Esophagus (tissue), 2 donors: ENCODE results near the gene MAN1A1. TPM values are rescaled to one million over a fixed set of nuclear protein-coding genes. Genes with fewer than 3 reads are reported as not detected.

ENCODE experiments used
- H3K27ac ChIP-seq, 2 donors: one replicate each; pipeline ENCODE4 v1.5.1; 2013; ENCODE audit warnings: low read depth in 2 of 2, mild to moderate bottlenecking in 2 of 2, inconsistent platforms in 1 of 2, low read length in 1 of 2, moderate library complexity in 1 of 2
- H3K27me3 ChIP-seq, 2 donors: one replicate each; pipeline ENCODE4 v1.6.1; 2013; ENCODE audit warnings: low read length in 2 of 2, control low read depth in 1 of 2, mild to moderate bottlenecking in 1 of 2; ENCODE audit not compliant: insufficient read depth in 2 of 2, control insufficient read depth in 1 of 2
- H3K36me3 ChIP-seq, 2 donors: one replicate each; pipeline ENCODE4 v1.6.1; 2013; ENCODE audit warnings: low read length in 1 of 2; ENCODE audit not compliant: control insufficient read depth in 2 of 2, insufficient read depth in 2 of 2
- H3K4me1 ChIP-seq, 2 donors: one replicate each; pipeline ENCODE4 v1.6.1; 2013; ENCODE audit warnings: low read length in 1 of 2; ENCODE audit not compliant: control insufficient read depth in 2 of 2, insufficient read depth in 2 of 2
- H3K4me3 ChIP-seq, 2 donors: one replicate each; pipeline ENCODE4 v1.5.1; 2013; ENCODE audit warnings: low read length in 2 of 2, mild to moderate bottlenecking in 2 of 2, low read depth in 1 of 2, moderate library complexity in 1 of 2
- H3K9me3 ChIP-seq, 2 donors: one replicate each; pipeline ENCODE4 v1.6.1; 2013; ENCODE audit warnings: mild to moderate bottlenecking in 2 of 2, low read depth in 1 of 2, low read length in 1 of 2, moderate library complexity in 1 of 2; ENCODE audit not compliant: control insufficient read depth in 2 of 2, insufficient read depth in 1 of 2
- WGBS, 2 donors: extraction: QIAGEN DNeasy Blood & Tissue Kit; methylation state at CpG; one replicate each; pipeline ENCODE4 v1.1.7; 2013; 5-methylcytosine and 5-hydroxymethylcytosine counted together
- polyA plus RNA-seq, 2 donors: library from polyadenylated mRNA; stranded (reverse); fragments of 200-250 nt; gene quantifications; one replicate each; pipeline ENCODE4 v1.2.3, GENCODE V29; 2013
- donor health status: healthy with polysubstance abuse.
- donor health status: Bipolar disorder and iron deficiency.

Gene MAN1A1
- polyA plus RNA-seq, 2 donors, result 2.0 to 5.3 TPM

DNA sequence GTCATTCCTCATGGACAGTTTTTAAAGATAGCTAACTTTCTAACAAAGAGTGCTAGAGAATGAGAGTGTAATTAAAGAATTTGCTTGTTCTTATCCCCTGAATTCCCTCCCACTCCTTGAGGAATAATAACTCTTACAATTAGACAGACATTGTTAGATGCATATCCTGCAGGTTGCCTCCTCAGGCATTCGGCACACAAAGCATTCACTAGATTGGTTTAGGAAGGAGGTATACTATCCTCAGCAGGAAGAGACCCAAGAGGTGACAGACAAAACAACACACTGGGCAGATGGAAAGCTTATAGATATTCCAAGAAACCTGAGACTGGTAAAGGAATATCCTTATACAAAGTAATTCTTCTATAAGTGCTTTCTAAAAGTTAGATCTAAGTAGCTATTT lies 162.0 kb downstream of the MAN1A1 start:
- no peak overlapping the region for H3K27ac ChIP-seq
- H3K4me3 ChIP-seq, result no peak overlapping the region
- H3K9me3 ChIP-seq, result no peaks in the 10 kb centered on the region
- H3K27me3 ChIP-seq, result no peaks in the 10 kb centered on the region
- no peaks in the 10 kb centered on the region for H3K4me1 ChIP-seq
- WGBS, 2 donors, result 77 to 80% methylated on average over 1 of the region's 1 CpG
- no peaks in the 10 kb centered on the region for H3K36me3 ChIP-seq

DNA sequence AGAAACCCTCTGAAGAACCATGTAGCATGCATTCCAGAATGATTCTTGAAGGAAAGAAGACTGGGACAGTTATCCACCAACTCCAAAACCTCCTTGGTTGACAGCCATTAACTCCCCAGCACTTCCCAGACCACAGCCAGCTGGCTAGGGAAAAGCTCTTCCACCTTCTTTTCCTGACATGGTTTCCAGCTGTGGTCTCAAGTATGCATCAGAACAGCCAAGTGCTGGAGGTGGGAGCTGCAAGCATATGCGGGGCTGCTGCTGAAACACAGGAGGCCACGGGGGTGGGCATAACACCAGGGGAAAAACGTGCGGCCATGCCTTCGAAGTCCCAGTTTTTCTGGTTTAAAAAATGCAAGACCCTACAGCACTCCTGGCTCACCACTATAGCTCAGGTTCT lies 163.1 kb downstream of the MAN1A1 start:
- Histone ChIP-seq H3K27ac (no peak overlapping the region), H3K4me3 (no peak overlapping the region), H3K36me3 (no peaks in the 10 kb centered on the region), H3K9me3 (no peaks in the 10 kb centered on the region), H3K27me3 (no peaks in the 10 kb centered on the region), H3K4me1 (no peaks in the 10 kb centered on the region)
- WGBS, 2 donors, result 90 to 94% methylated on average over 5 of the region's 5 CpGs

DNA sequence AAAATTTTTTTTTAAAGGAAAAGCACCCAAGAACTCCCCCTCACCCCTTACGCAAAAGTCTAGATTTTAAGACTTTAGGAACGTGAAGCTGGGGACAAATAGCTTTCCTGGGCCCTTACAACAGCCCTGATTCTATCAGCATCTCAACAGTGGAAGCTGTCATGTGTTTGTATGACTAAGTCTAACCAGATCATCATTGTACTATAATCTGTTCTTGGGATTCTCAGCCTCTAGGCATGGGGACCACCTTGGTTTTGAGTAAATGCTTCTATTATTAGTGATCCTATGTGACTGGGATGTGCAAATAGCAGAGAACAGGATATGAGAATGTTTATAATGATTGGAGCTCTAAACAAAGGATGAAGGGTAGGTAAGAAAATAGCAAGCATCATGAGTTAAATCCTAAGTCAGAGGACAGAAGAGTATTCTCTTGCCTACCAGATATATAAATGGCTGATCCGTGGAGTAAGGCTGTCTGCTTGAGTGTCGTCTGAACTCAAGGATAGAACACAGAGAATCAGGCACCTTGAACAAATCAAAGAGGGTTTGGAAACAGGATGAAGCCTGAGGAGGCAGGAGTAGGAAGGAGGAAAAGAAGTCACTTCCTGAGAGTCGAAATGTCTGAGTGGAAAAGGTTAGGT lies 165.4 kb downstream of the MAN1A1 start:
- Histone ChIP-seq H3K4me3 (no peak overlapping the region), H3K27ac (no peak overlapping the region), H3K36me3 (no peaks in the 10 kb centered on the region), H3K9me3 (no peaks in the 10 kb centered on the region), H3K4me1 (no peaks in the 10 kb centered on the region), H3K27me3 (no peaks in the 10 kb centered on the region)
- WGBS, 2 donors, result 89 to 93% methylated on average over 5 of the region's 5 CpGs

DNA sequence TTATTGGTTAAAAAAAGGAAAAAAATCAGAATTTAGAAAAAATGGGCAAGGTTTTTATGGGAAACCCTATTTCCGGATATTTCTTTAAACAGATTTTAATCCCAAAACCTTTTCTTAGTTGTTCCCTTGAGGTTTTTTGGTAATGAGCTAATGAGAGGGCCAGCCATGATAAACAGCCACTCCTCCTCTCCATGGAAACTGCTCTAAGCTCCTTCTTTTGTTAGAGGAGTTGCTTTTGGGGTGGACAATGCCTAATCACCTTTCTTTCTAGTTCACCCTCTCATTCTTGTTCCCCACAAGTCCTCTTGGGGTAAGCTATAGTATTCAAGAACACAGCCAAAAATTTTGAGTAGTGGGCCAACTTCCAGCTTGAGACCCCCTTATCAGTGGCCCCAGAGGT lies 166.1 kb downstream of the MAN1A1 start:
- 83 to 87% methylated on average over 1 of the region's 1 CpG for WGBS, 2 donors

DNA sequence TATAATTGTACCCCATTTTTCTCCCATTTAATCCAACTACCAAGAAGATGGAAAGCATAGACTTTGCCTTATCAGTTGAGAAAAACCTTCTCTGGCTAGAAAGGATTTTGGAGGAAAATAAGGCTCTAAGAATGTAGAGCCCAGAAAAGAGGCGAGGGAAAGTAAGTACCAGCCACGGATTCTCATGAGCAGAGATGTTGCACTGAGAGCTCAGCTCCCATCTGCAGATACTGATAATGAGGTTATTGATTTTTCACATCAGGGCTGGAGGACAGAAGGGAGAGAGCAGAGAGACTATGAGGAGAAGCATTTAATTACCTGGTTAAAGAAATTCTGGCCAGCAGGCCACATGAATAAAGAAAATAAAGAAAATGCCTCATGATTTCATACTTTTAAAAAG lies 166.7 kb downstream of the MAN1A1 start:
- Histone ChIP-seq H3K27me3 (no peaks in the 10 kb centered on the region), H3K36me3 (no peaks in the 10 kb centered on the region)
- 94 to 98% methylated on average over 2 of the region's 2 CpGs for WGBS, 2 donors

More for the DNA sequence above, 166.1 kb downstream of the MAN1A1 start:
- Histone ChIP-seq H3K4me3 (no peak overlapping the region), H3K9me3 (no peaks in the 10 kb centered on the region), H3K27me3 (no peaks in the 10 kb centered on the region), H3K36me3 (no peaks in the 10 kb centered on the region), H3K4me1 (no peaks in the 10 kb centered on the region), H3K27ac (no peak overlapping the region)

DNA sequence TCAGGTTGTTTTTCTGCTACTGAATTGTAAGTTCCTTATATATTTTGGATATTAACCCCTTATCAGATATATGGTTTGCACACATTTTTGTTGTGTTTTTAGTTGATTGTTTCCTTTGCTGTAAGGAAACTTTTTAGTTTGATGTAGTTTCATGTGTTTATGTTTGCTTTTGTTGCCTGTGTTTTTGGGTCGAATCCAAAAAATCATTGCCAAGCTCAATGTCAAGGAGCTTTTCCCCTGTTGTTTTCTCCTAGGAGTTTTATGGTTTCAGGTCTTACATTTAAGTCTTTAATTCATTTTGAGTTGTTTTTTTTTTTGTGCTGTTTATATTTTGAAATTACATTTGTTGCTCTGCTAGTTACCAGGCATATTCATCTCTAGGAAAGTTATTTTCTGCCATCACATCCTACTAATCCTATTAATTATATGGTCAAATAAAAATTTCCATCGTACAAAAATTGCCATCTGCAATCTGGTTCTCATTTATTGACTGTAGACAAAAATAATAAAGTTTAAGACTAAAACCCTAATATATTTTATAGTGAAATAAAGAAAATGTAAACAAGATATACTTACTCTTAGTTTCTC lies 167.3 kb downstream of the MAN1A1 start:
- Histone ChIP-seq H3K27ac (no peak overlapping the region), H3K36me3 (no peaks in the 10 kb centered on the region), H3K4me1 (no peaks in the 10 kb centered on the region), H3K9me3 (no peaks in the 10 kb centered on the region), H3K27me3 (no peaks in the 10 kb centered on the region), H3K4me3 (no peak overlapping the region)
- 78 to 85% methylated on average over 2 of the region's 2 CpGs for WGBS, 2 donors

More for the DNA sequence above, 166.7 kb downstream of the MAN1A1 start:
- Histone ChIP-seq H3K4me1 (no peaks in the 10 kb centered on the region), H3K4me3 (no peak overlapping the region), H3K27ac (no peak overlapping the region), H3K9me3 (no peaks in the 10 kb centered on the region)

DNA sequence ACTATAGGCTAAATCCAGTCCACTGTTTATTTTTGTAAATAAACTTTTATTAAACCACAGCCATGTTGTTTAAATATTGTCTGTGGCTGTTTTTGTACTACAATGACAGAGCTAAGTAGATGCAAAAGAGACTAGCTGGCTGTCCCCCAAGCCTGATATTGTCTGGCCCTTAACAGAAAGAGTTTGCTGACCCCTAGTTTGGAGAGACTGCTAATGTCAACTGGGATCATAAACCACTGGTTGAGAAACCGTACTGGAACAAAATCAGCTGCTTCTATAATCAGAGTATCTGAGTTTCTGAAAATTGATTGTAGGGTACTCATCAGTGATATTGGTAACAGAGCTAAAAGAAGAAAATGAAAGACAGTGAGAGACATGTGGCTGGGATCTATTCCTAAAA lies 168.5 kb downstream of the MAN1A1 start:
- no peaks in the 10 kb centered on the region for H3K36me3 ChIP-seq
- H3K9me3 ChIP-seq, result no peaks in the 10 kb centered on the region
- H3K4me3 ChIP-seq, result no peak overlapping the region
- 90 to 92% methylated on average over 1 of the region's 1 CpG for WGBS, 2 donors
- H3K27ac ChIP-seq, result no peak overlapping the region
- no peaks in the 10 kb centered on the region for H3K27me3 ChIP-seq
- no peaks in the 10 kb centered on the region for H3K4me1 ChIP-seq

DNA sequence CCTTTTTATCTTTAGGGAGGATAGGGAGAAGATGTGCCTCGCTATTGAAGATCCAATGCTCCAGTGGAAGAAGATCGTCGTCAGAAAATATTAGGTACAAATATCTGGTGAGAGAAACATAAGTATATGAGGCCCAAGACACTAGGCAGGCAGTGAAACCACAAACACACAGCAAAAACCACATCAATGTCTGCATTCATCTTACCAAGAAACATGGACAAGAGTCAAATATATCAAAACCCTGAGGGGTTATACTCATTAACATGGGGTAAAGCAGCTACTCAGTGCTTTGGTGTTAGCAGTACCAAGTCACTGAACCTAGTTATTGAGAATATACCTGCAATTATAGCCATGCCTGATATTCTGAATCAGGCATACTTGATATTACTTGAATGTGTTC lies 169.7 kb downstream of the MAN1A1 start:
- 70 to 88% methylated on average over 3 of the region's 3 CpGs for WGBS, 2 donors
- H3K9me3 ChIP-seq, result no peaks in the 10 kb centered on the region

DNA sequence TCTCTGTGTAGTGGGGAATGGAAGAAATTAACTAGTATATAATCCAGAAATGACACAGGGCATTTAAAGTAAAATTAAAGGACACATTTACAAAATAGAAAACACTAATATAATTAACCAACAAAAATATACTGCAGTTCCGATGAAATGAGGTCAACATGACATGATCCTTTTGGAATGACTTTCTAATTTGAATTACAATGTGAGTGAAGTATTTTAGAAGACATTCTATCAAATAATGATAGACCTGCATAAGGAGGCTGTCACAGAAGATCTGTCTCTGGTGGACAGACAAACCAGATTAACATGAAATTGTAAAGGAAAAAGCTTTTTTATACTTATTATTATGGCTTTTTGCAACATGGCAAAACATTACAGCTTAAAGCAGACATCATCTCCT lies 170.5 kb downstream of the MAN1A1 start:
- no peak overlapping the region for H3K4me3 ChIP-seq
- WGBS, 2 donors, result 69 to 86% methylated on average over 1 of the region's 1 CpG
- no peaks in the 10 kb centered on the region for H3K4me1 ChIP-seq

More for the DNA sequence above, 169.7 kb downstream of the MAN1A1 start:
- Histone ChIP-seq H3K27ac (no peak overlapping the region), H3K36me3 (no peaks in the 10 kb centered on the region), H3K4me3 (no peak overlapping the region), H3K27me3 (no peaks in the 10 kb centered on the region), H3K4me1 (no peaks in the 10 kb centered on the region)

DNA sequence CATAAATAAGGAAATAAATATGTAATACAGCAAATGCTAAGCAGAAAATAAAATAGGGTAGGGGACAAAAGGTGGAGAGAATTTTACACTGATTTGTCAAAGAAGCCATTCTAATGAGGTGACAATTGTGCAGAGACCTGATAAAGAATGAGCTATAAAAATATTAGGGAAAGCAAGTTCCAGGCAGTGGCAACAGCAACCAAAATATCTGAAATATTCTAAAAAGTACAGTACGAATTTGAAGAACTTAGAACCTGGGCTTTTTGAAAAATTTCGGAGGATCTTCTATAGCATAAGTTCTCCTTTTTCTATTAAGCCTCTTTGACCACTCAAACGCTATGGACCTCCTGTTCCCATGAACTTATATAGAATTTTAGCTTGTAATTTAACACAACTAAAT lies 173.1 kb downstream of the MAN1A1 start:
- WGBS, 2 donors, result 95% methylated on average over 3 of the region's 3 CpGs
- no peak overlapping the region for H3K27ac ChIP-seq

More for the DNA sequence above, 170.5 kb downstream of the MAN1A1 start:
- Histone ChIP-seq H3K9me3 (no peaks in the 10 kb centered on the region), H3K27me3 (no peaks in the 10 kb centered on the region), H3K27ac (no peak overlapping the region), H3K36me3 (no peaks in the 10 kb centered on the region)

More for the DNA sequence above, 173.1 kb downstream of the MAN1A1 start:
- H3K9me3 ChIP-seq, result no peaks in the 10 kb centered on the region
- no peaks in the 10 kb centered on the region for H3K36me3 ChIP-seq
- H3K4me1 ChIP-seq, result no peaks in the 10 kb centered on the region
- no peak overlapping the region for H3K4me3 ChIP-seq
- H3K27me3 ChIP-seq, result no peaks in the 10 kb centered on the region
